NCI-H446 treated with DMSO at 0.1 percent for 48 hours (cell line): ENCODE measurements around the gene ZNF830.
"Not testable (repeated sequence)": the region's sequence is repeated elsewhere in the genome, so short reads cannot be mapped to it uniquely, and the experiment has no call there.

ENCODE experiments used
- DNase-seq: peaks from one replicate; lab custom pipeline; 2025; lab: John Stamatoyannopoulos, UW

Gene ZNF830

GRCh38 chr17:34961093-34961911 lies at the start of gene ZNF830, which contains the start of gene CCT6B:
ZNF830 (plus strand) TSS chr17:34961540; CDS start chr17:34961567, 27 bp downstream.
CCT6B (minus strand) TSS chr17:34961460; CDS start chr17:34961393, 67 bp downstream.
- peak; percentile 83 for DNase-seq

GRCh38 chr17:34913001-34913400 lies 48.3 kb upstream of the ZNF830 start:
- DNase-seq, result no peak

GRCh38 chr17:34916120-34916519 lies 45.2 kb upstream of the ZNF830 start:
- DNase-seq, result no peak

GRCh38 chr17:34917381-34917780 lies 44.0 kb upstream of the ZNF830 start:
- no peak for DNase-seq

GRCh38 chr17:34920676-34921075 lies 40.7 kb upstream of the ZNF830 start:
- no peak for DNase-seq

GRCh38 chr17:34926661-34927060 lies 34.7 kb upstream of the ZNF830 start:
- no peak for DNase-seq

- no peak for DNase-seq
Observed at GRCh38 chr17:34930283-34930682, 31.1 kb upstream of the ZNF830 start.

GRCh38 chr17:34950780-34951179 lies 10.6 kb upstream of the ZNF830 start:
- not testable (repeated sequence) for DNase-seq

- no peak for DNase-seq
Observed at GRCh38 chr17:34958438-34958837, 2.9 kb upstream of the ZNF830 start.

- no peak for DNase-seq
Observed at GRCh38 chr17:34974179-34974578, 12.8 kb downstream of the ZNF830 start.

GRCh38 chr17:34974794-34975785 lies 13.8 kb downstream of the ZNF830 start:
- no peak for DNase-seq

- no peak for DNase-seq
Observed at GRCh38 chr17:34979153-34979552, 17.8 kb downstream of the ZNF830 start.

- no peak for DNase-seq
Observed at GRCh38 chr17:34979650-34980352, 18.5 kb downstream of the ZNF830 start.

GRCh38 chr17:34980353-34980680 lies 19.0 kb downstream of the ZNF830 start, which contains the start of gene LIG3:
LIG3 (plus strand) TSS chr17:34980512; CDS start chr17:34983006, 2,494 bp downstream.
- DNase-seq, result peak; percentile 78

GRCh38 chr17:34980681-34981537 lies 19.6 kb downstream of the ZNF830 start:
- DNase-seq, result peak; percentile 53

- no peak for DNase-seq
Observed at GRCh38 chr17:34981538-34982241, 20.4 kb downstream of the ZNF830 start.

- no peak for DNase-seq
Observed at GRCh38 chr17:34987232-34987631, 25.9 kb downstream of the ZNF830 start.

GRCh38 chr17:34988644-34989043 lies 27.3 kb downstream of the ZNF830 start:
- DNase-seq, result no peak

- no peak for DNase-seq
Observed at GRCh38 chr17:34989473-34989872, 28.1 kb downstream of the ZNF830 start.

- DNase-seq, result no peak
Observed at GRCh38 chr17:34990921-34991365, 29.6 kb downstream of the ZNF830 start.
